ENCODE results near the gene TMEM39A. TPM values are rescaled to one million over a fixed set of nuclear protein-coding genes. Genes with fewer than 3 reads are reported as not detected.

Gene TMEM39A
- total and polyA plus RNA-seq, 4 donors = 4.7 to 69.2 (median 17.5) TPM

GRCh38 chr3:119510690-119511089, 47.3 kb upstream of the TMEM39A start:
- DNase-seq (ENCODE audit: low spot score) = no peak

More at GRCh38 chr3:119510690-119511089, 47.3 kb upstream of the TMEM39A start:
- Histone ChIP-seq H3K9ac (ENCODE audit: low read depth in 1 of 2, low read length in 2 of 2) (no peak overlapping the region), H3K27me3 (ENCODE audit: control insufficient read depth in 4 of 4, insufficient read depth in 4 of 4, low read length in 3 of 4) (no peaks in the 10 kb centered on the region), H3K4me1 (ENCODE audit: control insufficient read depth in 4 of 4, insufficient read depth in 4 of 4, low read length in 3 of 4) (no peaks in the 10 kb centered on the region), H3K36me3 (ENCODE audit: control insufficient read depth in 4 of 4, insufficient read depth in 3 of 4, low read depth in 1 of 4, low read length in 3 of 4) (peaks cover 5 to 29% (median 26%) of the 10 kb centered on the region in 4 donors), H3K9me3 (ENCODE audit: control insufficient read depth in 4 of 4, low read length in 3 of 4) (no peaks in the 10 kb centered on the region), H3K27ac (ENCODE audit: low read depth in 1 of 2, low read length in 2 of 2) (no peak overlapping the region), H3K4me3 (ENCODE audit: low read depth in 1 of 3, low read length in 3 of 3) (no peak overlapping the region)
- TF ChIP-seq YY1 (IDR thresholded peaks at IDR 0.05) (no peak), NR2F2 (IDR thresholded peaks at IDR 0.05) (no peak), EGR1 (IDR thresholded peaks at IDR 0.05; ENCODE audit: low read depth in 2 of 2) (no peak), HNF4G (IDR thresholded peaks at IDR 0.05) (no peak), ATF3 (IDR thresholded peaks at IDR 0.05) (no peak), TAF1 (conservative IDR thresholded peaks at IDR 0.05) (no peak), REST (IDR thresholded peaks at IDR 0.05) (no peak), MAX (IDR thresholded peaks at IDR 0.05) (no peak), FOXA1 (IDR thresholded peaks at IDR 0.05) (no peak), ZBTB33 (IDR thresholded peaks at IDR 0.05) (no peak), RXRA (IDR thresholded peaks at IDR 0.05) (no peak), HNF4A (conservative IDR thresholded peaks at IDR 0.05) (no peak), SP1 (IDR thresholded peaks at IDR 0.05) (no peak), FOXA2 (IDR thresholded peaks at IDR 0.05) (no peak), GABPA (IDR thresholded peaks at IDR 0.05 in 1 of 2, conservative IDR thresholded peaks at IDR 0.05 in 1 of 2) (no peak)

Measured in liver (tissue), 9 donors.